Naive thymus-derived CD8-positive, alpha-beta T cell (primary cell): Measurements from ENCODE around the gene SEPTIN5. TPM values are rescaled to one million over a fixed set of nuclear protein-coding genes. Genes with fewer than 3 reads are reported as not detected.

ENCODE experiments used
- ATAC-seq, 2 donors: fragments of 150-1000 bp; cut with Tn5 transposase in 1 of 2; sonication (Bioruptor Pico), chemical (Tn5 transposase) in 1 of 2; 1 replicate in 1 of 2; 2 replicates in 1 of 2; pipeline ENCODE4 v1.10.0; 2021; ENCODE audit warnings: mild to moderate bottlenecking in 2 of 2, moderate library complexity in 2 of 2
- POLR2A ChIA-PET: fragments of 350-600 bp; sonication (Branson Sonifier 250); formaldehyde crosslinking; loops from one replicate; lab custom pipeline; 2021; ENCODE audit warnings: antibody characterized with exemption; lab: Charles Lee
- DNase-seq, 10 donors: peaks; one replicate each; pipeline versions ENCODE4 v3.0.0 to v3.0.0-alpha.2; 2020 to 2022
- H3K27ac Mint-ChIP-seq, 10 donors: one replicate each; pipeline ENCODE4 v1.8.0; 2020 to 2022; ENCODE audit warnings: mild to moderate bottlenecking in 10 of 10, mixed read lengths in 10 of 10, moderate library complexity in 4 of 10, inconsistent platforms in 1 of 10
- H3K27me3 Mint-ChIP-seq, 5 donors: one replicate each; pipeline ENCODE4 v1.8.0; 2021 to 2022; ENCODE audit warnings: mixed read lengths in 5 of 5
- H3K36me3 Mint-ChIP-seq, 3 donors: one replicate each; pipeline ENCODE4 v1.8.0; 2020 to 2022; ENCODE audit warnings: mixed read lengths in 3 of 3, mild to moderate bottlenecking in 2 of 3, inconsistent platforms in 1 of 3
- H3K4me1 Mint-ChIP-seq, 4 donors: one replicate each; pipeline ENCODE4 v1.8.0; 2021 to 2022; ENCODE audit warnings: mixed read lengths in 4 of 4
- H3K4me3 Mint-ChIP-seq, 10 donors: one replicate each; pipeline ENCODE4 v1.8.0; 2020 to 2022; ENCODE audit warnings: mild to moderate bottlenecking in 10 of 10, mixed read lengths in 10 of 10, moderate library complexity in 6 of 10, inconsistent platforms in 1 of 10
- H3K9me3 Mint-ChIP-seq, 9 donors: one replicate each; pipeline ENCODE4 v1.8.0; 2020 to 2022; ENCODE audit warnings: mixed read lengths in 9 of 9, mild to moderate bottlenecking in 3 of 9, inconsistent platforms in 1 of 9, moderate library complexity in 1 of 9
- polyA plus RNA-seq, 3 donors: library from polyadenylated mRNA; unstranded; fragments of 300-500 nt; fragmentation: Illumina TruSeq; gene quantifications; one replicate each; pipeline ENCODE4 v1.2.3, GENCODE V29; 2021
- total RNA-seq, 8 experiments: library from RNA in 2 of 8; stranded (reverse) in 2 of 8; gene quantifications; one replicate each; pipeline ENCODE4 v1.2.3 and lab custom pipeline; 2021 to 2026

Gene SEPTIN5
- total and polyA plus RNA-seq, 5 experiments from 2014 or later = 0.32 to 1.5 (median 0.55) TPM; not detected in 2

DNA sequence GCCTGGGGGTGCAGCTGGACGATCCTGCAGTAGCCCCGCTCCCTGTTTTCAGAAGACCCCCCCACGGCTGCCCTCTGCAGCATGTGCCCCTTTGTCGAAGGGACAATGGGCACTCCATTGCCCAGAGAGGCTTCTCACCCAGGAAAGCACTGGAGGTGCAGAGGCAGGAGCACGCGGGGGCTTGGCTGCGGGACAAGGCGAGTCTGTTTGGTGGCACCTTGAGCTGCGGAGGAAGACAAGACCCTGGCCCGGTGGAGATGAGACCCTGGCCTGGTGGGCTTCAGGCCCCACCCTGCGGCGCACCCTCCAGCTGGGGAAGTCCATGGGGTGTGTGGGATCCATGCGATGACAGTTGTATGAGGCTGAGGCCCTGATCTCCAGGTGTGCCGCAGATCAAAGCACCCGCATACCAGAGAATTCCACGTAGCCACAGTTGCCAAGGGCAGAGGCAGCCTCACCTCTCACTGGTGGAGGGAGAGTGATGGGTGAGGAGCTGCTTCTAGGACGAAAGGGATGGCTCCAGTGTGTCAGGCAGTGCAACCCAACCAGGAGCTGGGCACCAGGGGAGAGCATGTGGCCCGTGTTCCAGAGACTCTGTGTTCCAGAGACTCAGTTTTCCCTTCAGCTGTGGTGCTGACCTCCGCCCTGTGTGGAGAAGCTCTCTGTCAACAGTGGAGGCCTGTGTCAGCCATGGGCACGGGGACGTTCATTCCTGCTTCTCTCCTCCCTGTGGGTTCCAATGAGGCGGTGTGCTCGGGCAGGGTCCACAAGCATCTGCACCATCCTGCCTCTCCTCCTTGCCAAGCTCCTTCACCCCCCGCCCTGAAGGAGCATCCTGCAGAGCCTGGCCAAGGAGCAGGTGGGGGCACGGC is 56.3 kb downstream of the SEPTIN5 start:
- POLR2A ChIA-PET = no interaction called here
- peaks cover 37 to 79% (median 54%) of the 10 kb centered on the region in 5 donors for H3K27me3 Mint-ChIP-seq
- H3K36me3 Mint-ChIP-seq = peaks cover 0 to 2% (median 0%) of the 10 kb centered on the region in 3 donors

DNA sequence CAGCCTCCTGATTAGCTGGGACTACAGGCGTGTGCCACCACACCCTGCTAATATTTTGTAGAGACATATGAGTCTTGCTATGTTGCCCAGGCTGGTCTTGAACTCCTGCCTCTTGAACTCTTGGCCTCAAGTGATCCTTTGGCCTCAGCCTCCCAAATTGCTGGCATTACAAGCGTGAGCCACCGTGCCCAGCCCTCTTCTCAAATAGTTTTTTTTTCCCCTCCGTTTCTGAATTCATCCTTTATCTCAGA is 58.0 kb downstream of the SEPTIN5 start:
- DNase-seq (peak in 1 of 10 donors; percentile 58), ATAC-seq (no peak)
- no peaks in the 10 kb centered on the region for H3K9me3 Mint-ChIP-seq
- POLR2A ChIA-PET = no interaction called here
- no peak overlapping the region for H3K27ac Mint-ChIP-seq
- peaks cover 36 to 79% (median 53%) of the 10 kb centered on the region in 5 donors for H3K27me3 Mint-ChIP-seq
- H3K4me1 Mint-ChIP-seq = peaks cover 5 to 20% (median 15%) of the 10 kb centered on the region in 4 donors
- H3K36me3 Mint-ChIP-seq = no peaks in the 10 kb centered on the region
- H3K4me3 Mint-ChIP-seq = no peak overlapping the region

More for the DNA sequence above, 56.3 kb downstream of the SEPTIN5 start:
- Mint-ChIP-seq H3K27ac (peak overlapping the region in 1 of 10 donors; percentile 33), H3K4me3 (no peak overlapping the region), H3K9me3 (no peaks in the 10 kb centered on the region), H3K4me1 (peaks cover 6 to 21% (median 11%) of the 10 kb centered on the region in 4 donors)
- ATAC-seq (no peak), DNase-seq (peak in 1 of 10 donors; percentile 45)

Other genes with a start within 250 kb of the SEPTIN5 start
- 10 to 100 TPM; 50.2 to 59.1 TPM for gene UFD1, start 235.3 kb upstream of the SEPTIN5 start, total RNA-seq
- gene UFD1, start 235.3 kb upstream of the SEPTIN5 start, polyA plus RNA-seq = 10 to 100 TPM; 73.1 to 80.9 (median 78.0) TPM
- 1 to 10 TPM in 1 of 2 experiments, under 1 TPM in 1; 0.69 to 1.8 TPM for gene CDC45, start 234.6 kb upstream of the SEPTIN5 start, total RNA-seq
- 1 to 10 TPM in 2 of 3 donors, not detected in 1; 1.2 to 2.7 TPM for gene CDC45, start 234.6 kb upstream of the SEPTIN5 start, polyA plus RNA-seq
- gene CLDN5, start 190.1 kb upstream of the SEPTIN5 start, total RNA-seq = not detected
- under 1 TPM in 2 of 3 donors, not detected in 1; 0.11 to 0.22 TPM for gene CLDN5, start 190.1 kb upstream of the SEPTIN5 start, polyA plus RNA-seq
- gene GP1BB, start 9.0 kb downstream of the SEPTIN5 start, total RNA-seq = under 1 TPM in 1 of 2 experiments, not detected in 1; 0.34 TPM
- not detected for gene GP1BB, start 9.0 kb downstream of the SEPTIN5 start, polyA plus RNA-seq
- not detected for gene TBX1, start 46.3 kb downstream of the SEPTIN5 start, total RNA-seq
- not detected for gene TBX1, start 46.3 kb downstream of the SEPTIN5 start, polyA plus RNA-seq
- gene GNB1L, start 140.4 kb downstream of the SEPTIN5 start, total RNA-seq = 10 to 100 TPM; 11.0 to 12.5 TPM
- 10 to 100 TPM; 12.2 to 18.7 (median 17.3) TPM for gene GNB1L, start 140.4 kb downstream of the SEPTIN5 start, polyA plus RNA-seq
- 10 to 100 TPM; 30.9 to 33.0 TPM for gene RTL10, start 140.4 kb downstream of the SEPTIN5 start, total RNA-seq
- gene RTL10, start 140.4 kb downstream of the SEPTIN5 start, polyA plus RNA-seq = 10 to 100 TPM in 2 of 3 donors, 1 to 10 TPM in 1; 7.0 to 14.3 (median 13.4) TPM
- gene COMT, start 227.3 kb downstream of the SEPTIN5 start, total RNA-seq = 10 to 100 TPM; 40.7 to 43.0 TPM
- 10 to 100 TPM; 92.1 to 97.2 (median 92.6) TPM for gene COMT, start 227.3 kb downstream of the SEPTIN5 start, polyA plus RNA-seq
- 10 to 100 TPM; 33.4 to 33.8 TPM for gene TXNRD2, start 227.3 kb downstream of the SEPTIN5 start, total RNA-seq
- gene TXNRD2, start 227.3 kb downstream of the SEPTIN5 start, polyA plus RNA-seq = 10 to 100 TPM in 2 of 3 donors, 1 to 10 TPM in 1; 6.5 to 14.9 (median 10.6) TPM